SU-DHL-6 (cell line): Measurements from ENCODE around the gene CPNE5.

Experiments
- H2AFZ ChIP-seq: fragments of 200-600 bp; sonication (generic); 2 replicates; pipeline ENCODE4 v1.6.1; 2014; ENCODE audit warnings: low read depth, mild to moderate bottlenecking, moderate library complexity, mixed read lengths, antibody characterized with exemption, low read length; ENCODE audit not compliant: severe bottlenecking
- H3F3A ChIP-seq: fragments of 200-600 bp; shearing (Covaris generic); 2 replicates; pipeline ENCODE4 v1.6.0; 2016; ENCODE audit warnings: antibody characterized with exemption, mild to moderate bottlenecking; ENCODE audit not compliant: insufficient read depth
- H3K27ac ChIP-seq: fragments of 200-600 bp; sonication (generic); 2 replicates; pipeline ENCODE4 v1.5.1; 2016; ENCODE audit warnings: low read depth, mild to moderate bottlenecking, low read length, moderate library complexity, mixed read lengths
- H3K27me3 ChIP-seq: fragments of 200-600 bp; sonication (generic), shearing (Covaris generic); 2 replicates; pipeline ENCODE4 v1.6.0; 2014; ENCODE audit warnings: mild to moderate bottlenecking, low read length
- H3K36me3 ChIP-seq: fragments of 200-600 bp; sonication (generic); 2 replicates; pipeline ENCODE4 v1.6.1; 2014; ENCODE audit warnings: mild to moderate bottlenecking, low read length, mixed read lengths
- H3K4me2 ChIP-seq: fragments of 300-600, 200-600 bp; shearing (Covaris generic), sonication (generic); 2 replicates; pipeline ENCODE4 v1.6.0; 2014; ENCODE audit warnings: low read length, low read depth, mild to moderate bottlenecking; ENCODE audit not compliant: poor library complexity, severe bottlenecking
- H3K4me3 ChIP-seq: fragments of 200-600 bp; sonication (generic); 2 replicates; pipeline ENCODE4 v1.5.1; 2014; ENCODE audit warnings: antibody characterized with exemption, low read length, mild to moderate bottlenecking, mixed read lengths; ENCODE audit not compliant: insufficient read depth, poor library complexity, severe bottlenecking
- H3K79me2 ChIP-seq: fragments of 200-600 bp; sonication (generic); 2 replicates; pipeline ENCODE4 v1.6.1; 2014; ENCODE audit warnings: mild to moderate bottlenecking, low read length, moderate library complexity; ENCODE audit not compliant: insufficient read depth
- H3K9ac ChIP-seq: fragments of 200-600 bp; sonication (generic); 2 replicates; pipeline ENCODE4 v1.7.0; 2014; ENCODE audit warnings: mild to moderate bottlenecking, low read length
- H3K9me2 ChIP-seq: fragments of 200-600 bp; sonication (generic); replicated peaks from 2 replicates; pipeline ENCODE4 v1.6.1; 2014; ENCODE audit warnings: low read length; ENCODE audit not compliant: insufficient read depth
- H3K9me3 ChIP-seq: fragments of 200-600 bp; sonication (generic); 2 replicates; pipeline ENCODE4 v1.6.1; 2014; ENCODE audit warnings: low read length, mixed read lengths; ENCODE audit not compliant: insufficient read depth
- H4K20me1 ChIP-seq: fragments of 200-600 bp; sonication (generic); 2 replicates; pipeline ENCODE4 v1.6.1; 2014; ENCODE audit warnings: low read depth, mild to moderate bottlenecking, antibody characterized with exemption, low read length, moderate library complexity, mixed read lengths
- EZH2phosphoT487 ChIP-seq: fragments of 200-600 bp; sonication (generic), shearing (Covaris generic); conservative IDR thresholded peaks from 2 replicates; pipeline ENCODE4 v1.6.1; 2018; ENCODE audit warnings: mild to moderate bottlenecking, antibody characterized with exemption, low read length, moderate library complexity, mixed read lengths
- TF ChIP-seq, protein P1 (sequence below): fragments of 200-600 bp; sonication (generic); IDR thresholded peaks from one replicate; pipeline ENCODE4 v1.5.1; 2017; ENCODE audit warnings: antibody characterized with exemption, mild to moderate bottlenecking, low read length, moderate library complexity; ENCODE audit not compliant: insufficient read depth, poor library complexity, severe bottlenecking

CPNE5 gene

DNA sequence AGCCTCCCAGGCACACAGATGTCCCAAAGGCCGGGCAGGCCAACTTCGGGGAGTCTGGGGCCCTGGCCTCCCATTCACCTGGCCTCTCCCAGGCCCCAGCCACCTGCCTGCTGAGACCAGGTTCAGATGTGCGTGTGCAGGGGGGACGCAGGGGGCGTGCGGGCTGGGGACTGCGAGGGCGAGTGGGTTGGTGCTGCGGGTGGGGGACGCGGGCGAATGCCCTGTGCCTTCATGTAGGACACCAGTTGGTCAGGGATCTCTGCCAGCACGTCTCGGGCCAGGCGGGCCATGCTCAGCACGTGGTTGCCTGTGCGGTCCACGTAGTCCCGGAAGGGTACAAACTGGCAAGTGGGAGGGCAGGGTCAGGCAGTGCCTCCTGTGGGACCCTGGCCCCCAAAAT, 97.1 kb downstream of the CPNE5 start:
- Histone ChIP-seq H3K4me3 (no peak overlapping the region), H3K4me2 (no peak overlapping the region), H3K27me3 (no peaks in the 10 kb centered on the region), H3K9me3 (no peaks in the 10 kb centered on the region), H3K9me2 (no peaks in the 10 kb centered on the region), H3F3A (no peaks in the 10 kb centered on the region), H3K27ac (no peak overlapping the region), H3K9ac (no peak overlapping the region), H2AFZ (no peak overlapping the region), H3K79me2 (no peaks in the 10 kb centered on the region), H3K36me3 (no peaks in the 10 kb centered on the region), H4K20me1 (no peaks in the 10 kb centered on the region)
- TF ChIP-seq, protein P1, sequence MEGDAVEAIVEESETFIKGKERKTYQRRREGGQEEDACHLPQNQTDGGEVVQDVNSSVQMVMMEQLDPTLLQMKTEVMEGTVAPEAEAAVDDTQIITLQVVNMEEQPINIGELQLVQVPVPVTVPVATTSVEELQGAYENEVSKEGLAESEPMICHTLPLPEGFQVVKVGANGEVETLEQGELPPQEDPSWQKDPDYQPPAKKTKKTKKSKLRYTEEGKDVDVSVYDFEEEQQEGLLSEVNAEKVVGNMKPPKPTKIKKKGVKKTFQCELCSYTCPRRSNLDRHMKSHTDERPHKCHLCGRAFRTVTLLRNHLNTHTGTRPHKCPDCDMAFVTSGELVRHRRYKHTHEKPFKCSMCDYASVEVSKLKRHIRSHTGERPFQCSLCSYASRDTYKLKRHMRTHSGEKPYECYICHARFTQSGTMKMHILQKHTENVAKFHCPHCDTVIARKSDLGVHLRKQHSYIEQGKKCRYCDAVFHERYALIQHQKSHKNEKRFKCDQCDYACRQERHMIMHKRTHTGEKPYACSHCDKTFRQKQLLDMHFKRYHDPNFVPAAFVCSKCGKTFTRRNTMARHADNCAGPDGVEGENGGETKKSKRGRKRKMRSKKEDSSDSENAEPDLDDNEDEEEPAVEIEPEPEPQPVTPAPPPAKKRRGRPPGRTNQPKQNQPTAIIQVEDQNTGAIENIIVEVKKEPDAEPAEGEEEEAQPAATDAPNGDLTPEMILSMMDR, result no peak
- TF ChIP-seq EZH2phosphoT487, result no peak

DNA sequence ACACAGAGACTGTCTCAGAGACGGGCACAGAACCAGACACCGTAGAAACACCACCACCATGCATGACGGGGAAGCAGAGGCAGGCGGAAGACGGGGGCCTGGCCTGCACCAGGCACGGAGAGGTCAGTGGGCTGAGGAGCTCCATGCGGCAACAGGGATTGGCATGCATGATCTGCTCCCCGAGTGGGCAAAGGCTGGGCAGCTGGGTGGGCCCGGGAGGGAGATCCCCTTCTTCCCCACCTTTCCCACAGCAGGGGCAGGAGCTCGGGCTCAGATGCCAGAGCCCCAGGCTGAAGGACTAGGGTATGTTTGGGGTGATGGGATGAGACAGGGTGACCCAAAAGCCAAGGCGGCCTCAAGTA, 98.4 kb downstream of the CPNE5 start:
- TF ChIP-seq, protein P1, result no peak
- TF ChIP-seq EZH2phosphoT487, result no peak
- Histone ChIP-seq H3F3A (no peaks in the 10 kb centered on the region), H3K79me2 (no peaks in the 10 kb centered on the region), H3K27me3 (no peaks in the 10 kb centered on the region), H2AFZ (no peak overlapping the region), H3K9me3 (no peaks in the 10 kb centered on the region), H3K4me2 (no peak overlapping the region), H3K9ac (no peak overlapping the region), H4K20me1 (no peaks in the 10 kb centered on the region), H3K36me3 (no peaks in the 10 kb centered on the region), H3K27ac (no peak overlapping the region), H3K4me3 (no peak overlapping the region), H3K9me2 (no peaks in the 10 kb centered on the region)

DNA sequence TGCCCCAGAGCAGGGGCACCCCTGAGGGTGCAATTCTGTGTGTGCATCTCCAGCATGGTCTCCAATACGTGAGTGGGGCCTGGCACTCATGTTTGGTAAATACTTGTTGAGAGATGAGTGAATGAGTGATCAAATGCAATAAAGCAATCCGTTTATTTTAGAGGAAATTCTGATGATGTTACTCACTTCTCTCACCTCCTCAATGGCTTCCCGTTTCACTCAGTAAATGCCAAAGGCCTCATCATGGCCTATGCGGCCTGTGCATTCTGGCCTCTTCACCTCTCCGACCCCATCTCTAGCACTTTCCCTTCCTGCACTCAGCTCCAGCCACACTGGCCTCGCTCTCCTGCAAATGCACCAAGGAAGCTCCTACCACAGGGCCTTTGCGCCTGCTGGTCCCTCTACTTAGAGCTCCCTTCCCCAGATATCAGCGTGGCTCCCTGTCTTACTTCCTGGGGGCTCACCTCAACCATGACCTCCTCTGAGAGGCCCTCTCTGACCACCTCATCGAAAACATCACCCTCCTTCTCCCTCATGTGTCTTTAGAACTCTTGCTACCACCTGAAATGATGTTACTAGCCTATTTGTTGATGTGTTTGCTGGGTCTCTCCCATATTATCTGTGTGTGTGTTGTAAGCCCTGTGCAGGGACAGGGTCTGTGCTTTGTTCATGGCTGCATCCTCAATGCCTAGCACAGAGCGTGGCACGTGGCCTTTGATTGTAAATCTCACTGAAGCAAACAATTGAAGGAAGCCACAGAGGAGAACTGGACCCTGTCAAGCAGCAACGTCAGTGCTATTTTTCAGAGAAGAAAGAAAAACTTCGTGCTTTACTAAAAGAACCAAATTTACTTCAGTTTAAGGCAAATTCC, 99.1 kb downstream of the CPNE5 start:
- Histone ChIP-seq H4K20me1 (no peaks in the 10 kb centered on the region), H3F3A (no peaks in the 10 kb centered on the region), H3K27ac (no peak overlapping the region), H3K9me2 (no peaks in the 10 kb centered on the region), H3K4me3 (no peak overlapping the region), H3K27me3 (no peaks in the 10 kb centered on the region), H3K79me2 (no peaks in the 10 kb centered on the region), H3K4me2 (no peak overlapping the region), H3K9me3 (no peaks in the 10 kb centered on the region), H3K9ac (no peak overlapping the region), H3K36me3 (no peaks in the 10 kb centered on the region), H2AFZ (no peak overlapping the region)
- TF ChIP-seq, protein P1, result no peak
- no peak for TF ChIP-seq EZH2phosphoT487
